Measurements from ENCODE around the gene PEX19.
"Not testable (repeated sequence)": the region's sequence is repeated elsewhere in the genome, so short reads cannot be mapped to it uniquely, and the experiment has no call there.

PEX19 gene, protein sequence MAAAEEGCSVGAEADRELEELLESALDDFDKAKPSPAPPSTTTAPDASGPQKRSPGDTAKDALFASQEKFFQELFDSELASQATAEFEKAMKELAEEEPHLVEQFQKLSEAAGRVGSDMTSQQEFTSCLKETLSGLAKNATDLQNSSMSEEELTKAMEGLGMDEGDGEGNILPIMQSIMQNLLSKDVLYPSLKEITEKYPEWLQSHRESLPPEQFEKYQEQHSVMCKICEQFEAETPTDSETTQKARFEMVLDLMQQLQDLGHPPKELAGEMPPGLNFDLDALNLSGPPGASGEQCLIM

DNA sequence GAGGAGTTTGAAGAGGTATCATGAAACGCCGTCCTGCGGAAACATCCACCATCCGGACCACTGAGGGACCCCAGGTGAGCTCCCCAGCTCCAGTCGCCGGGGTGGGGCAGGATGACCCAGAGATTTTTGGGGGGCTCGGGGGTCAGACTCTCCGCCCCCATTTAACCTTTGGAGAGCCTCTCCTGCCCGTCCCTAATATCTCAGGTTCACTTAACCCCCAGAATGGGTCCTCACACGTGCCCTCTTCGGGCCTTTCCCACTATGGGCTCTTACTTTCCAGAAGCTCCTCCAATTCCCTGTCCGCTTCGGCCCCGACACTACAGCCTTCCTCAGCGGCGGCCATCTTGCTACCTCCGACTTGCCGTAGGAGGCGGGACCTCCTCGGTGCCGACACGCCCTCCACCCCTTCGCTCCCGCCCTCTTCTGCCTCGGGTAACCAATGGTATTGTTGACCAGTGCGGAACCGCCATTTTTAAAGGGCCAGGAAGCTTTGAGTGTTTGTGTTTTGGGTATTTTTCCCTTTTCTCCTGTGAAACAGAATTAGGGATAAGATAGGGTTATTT, at the start of gene PEX19:
Gene PEX19, minus strand, starts transcription at position 352 of the 563 bp plus-strand sequence. Its CDS starts 9 bp downstream, at position 343.
- in situ Hi-C loops (cut with HindIII; ENCODE audit: low pct_ligation_motif_present, low pct_unique_long_range_greater_than_20kb, low sequenced_read_pairs), result no loop called here
- DNase-seq, result peak; percentile 93

GRCh38 chr1:160332516-160332915, 47.6 kb upstream of the PEX19 start:
- DNase-seq, result no peak

GRCh38 chr1:160330119-160330518, 45.2 kb upstream of the PEX19 start:
- DNase-seq, result no peak

More at GRCh38 chr1:160332516-160332915, 47.6 kb upstream of the PEX19 start:
- in situ Hi-C loops (cut with HindIII; ENCODE audit: low pct_ligation_motif_present, low pct_unique_long_range_greater_than_20kb, low sequenced_read_pairs), result no loop called here

DNA sequence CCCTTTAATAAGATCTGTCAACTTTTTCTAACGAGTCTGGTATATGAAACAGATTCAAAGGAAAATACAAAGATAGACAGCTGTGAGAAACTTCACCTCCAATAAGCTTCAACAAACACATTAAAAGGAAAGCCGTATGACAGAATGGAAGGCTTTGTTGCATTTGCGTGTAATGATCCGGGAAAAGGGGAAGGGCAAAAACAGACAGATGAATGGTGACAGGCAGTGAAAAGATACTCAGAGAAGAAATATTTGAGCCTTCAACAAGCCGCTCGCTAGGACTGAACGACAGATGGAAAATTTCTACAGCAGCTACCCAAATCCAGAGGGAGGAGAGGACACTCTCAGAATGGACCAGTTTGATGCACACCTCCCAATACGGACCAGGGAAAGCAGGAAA, 43.3 kb upstream of the PEX19 start:
- in situ Hi-C loops (cut with HindIII; ENCODE audit: low pct_ligation_motif_present, low pct_unique_long_range_greater_than_20kb, low sequenced_read_pairs), result no loop called here
- DNase-seq, result no peak

More at GRCh38 chr1:160330119-160330518, 45.2 kb upstream of the PEX19 start:
- in situ Hi-C loops (cut with HindIII; ENCODE audit: low pct_ligation_motif_present, low pct_unique_long_range_greater_than_20kb, low sequenced_read_pairs), result no loop called here

DNA sequence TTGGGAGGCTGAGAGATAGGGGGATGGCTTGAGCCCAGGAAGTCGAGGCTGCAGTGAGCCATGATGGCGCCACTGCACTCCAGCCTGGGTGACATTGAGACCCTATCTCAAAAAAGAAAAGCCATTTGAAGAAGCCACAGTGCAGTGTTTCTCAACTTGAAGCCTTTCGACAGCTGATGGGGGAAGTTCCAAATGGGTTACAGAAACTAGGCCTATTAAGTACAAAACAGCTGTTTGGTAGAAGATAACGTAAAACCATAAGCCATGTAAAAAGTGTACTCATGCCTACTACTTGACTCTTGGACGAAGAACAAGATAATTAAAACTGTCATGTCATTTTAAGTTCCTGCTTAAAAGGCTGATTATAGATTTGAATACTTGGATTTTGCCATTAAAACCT, 41.5 kb upstream of the PEX19 start:
- in situ Hi-C loops (cut with HindIII; ENCODE audit: low pct_ligation_motif_present, low pct_unique_long_range_greater_than_20kb, low sequenced_read_pairs), result no loop called here

DNA sequence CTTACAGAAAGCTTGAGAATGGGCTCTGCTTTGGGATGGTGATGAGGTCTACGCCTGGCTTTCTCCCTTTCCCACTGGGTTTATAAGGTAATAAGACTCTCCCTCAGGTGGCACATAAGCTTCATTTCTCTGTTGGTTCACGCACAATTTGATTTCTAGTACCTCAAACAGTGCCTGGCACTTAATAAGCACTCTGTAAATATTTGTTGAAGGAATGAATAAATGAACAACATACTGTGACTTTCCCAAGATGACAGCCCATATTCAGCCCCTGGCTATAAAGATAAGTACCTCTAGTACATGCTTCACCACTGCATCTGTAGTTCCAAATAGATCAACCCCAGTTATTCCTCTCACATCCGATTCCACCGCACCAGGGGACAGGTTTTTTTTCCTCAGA, 40.3 kb upstream of the PEX19 start:
- in situ Hi-C loops (cut with HindIII; ENCODE audit: low pct_ligation_motif_present, low pct_unique_long_range_greater_than_20kb, low sequenced_read_pairs), result no loop called here
- no peak for DNase-seq

More for the DNA sequence above, 41.5 kb upstream of the PEX19 start:
- no peak for DNase-seq

DNA sequence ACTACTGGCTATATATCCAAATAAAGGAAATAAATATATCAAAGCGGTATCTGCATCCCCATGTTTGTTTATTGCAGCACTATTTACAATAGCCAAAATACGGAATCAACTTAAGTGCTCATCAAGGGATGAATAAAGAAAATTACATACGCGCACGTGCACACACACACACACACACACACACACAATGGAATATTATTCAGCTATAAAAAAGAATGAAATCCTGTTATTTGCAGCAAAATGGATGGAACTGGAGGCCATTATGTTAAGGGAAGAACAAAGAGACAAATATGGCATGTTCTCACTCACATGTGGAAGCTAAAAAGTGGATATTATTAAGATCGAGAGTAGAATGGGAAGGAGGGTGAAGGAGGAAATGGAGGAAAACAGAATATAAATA, 37.9 kb upstream of the PEX19 start:
- no peak for DNase-seq
- in situ Hi-C loops (cut with HindIII; ENCODE audit: low pct_ligation_motif_present, low pct_unique_long_range_greater_than_20kb, low sequenced_read_pairs), result no loop called here

- in situ Hi-C loops (cut with HindIII; ENCODE audit: low pct_ligation_motif_present, low pct_unique_long_range_greater_than_20kb, low sequenced_read_pairs), result no loop called here
- no peak for DNase-seq
Measured at GRCh38 chr1:160315359-160315758, 30.4 kb upstream of the PEX19 start.

GRCh38 chr1:160309571-160309970, 24.6 kb upstream of the PEX19 start:
- in situ Hi-C loops (cut with HindIII; ENCODE audit: low pct_ligation_motif_present, low pct_unique_long_range_greater_than_20kb, low sequenced_read_pairs), result no loop called here
- DNase-seq, result no peak

GRCh38 chr1:160309185-160309557, 24.2 kb upstream of the PEX19 start:
- in situ Hi-C loops (cut with HindIII; ENCODE audit: low pct_ligation_motif_present, low pct_unique_long_range_greater_than_20kb, low sequenced_read_pairs), result no loop called here
- no peak for DNase-seq

GRCh38 chr1:160308451-160309184, 23.7 kb upstream of the PEX19 start:
- in situ Hi-C loops (cut with HindIII; ENCODE audit: low pct_ligation_motif_present, low pct_unique_long_range_greater_than_20kb, low sequenced_read_pairs), result no loop called here
- no peak for DNase-seq

GRCh38 chr1:160307118-160307791, 22.3 kb upstream of the PEX19 start:
- no peak for DNase-seq
- in situ Hi-C loops (cut with HindIII; ENCODE audit: low pct_ligation_motif_present, low pct_unique_long_range_greater_than_20kb, low sequenced_read_pairs), result no loop called here

GRCh38 chr1:160300173-160300572, 15.2 kb upstream of the PEX19 start:
- in situ Hi-C loops (cut with HindIII; ENCODE audit: low pct_ligation_motif_present, low pct_unique_long_range_greater_than_20kb, low sequenced_read_pairs), result no loop called here
- DNase-seq, result no peak

DNA sequence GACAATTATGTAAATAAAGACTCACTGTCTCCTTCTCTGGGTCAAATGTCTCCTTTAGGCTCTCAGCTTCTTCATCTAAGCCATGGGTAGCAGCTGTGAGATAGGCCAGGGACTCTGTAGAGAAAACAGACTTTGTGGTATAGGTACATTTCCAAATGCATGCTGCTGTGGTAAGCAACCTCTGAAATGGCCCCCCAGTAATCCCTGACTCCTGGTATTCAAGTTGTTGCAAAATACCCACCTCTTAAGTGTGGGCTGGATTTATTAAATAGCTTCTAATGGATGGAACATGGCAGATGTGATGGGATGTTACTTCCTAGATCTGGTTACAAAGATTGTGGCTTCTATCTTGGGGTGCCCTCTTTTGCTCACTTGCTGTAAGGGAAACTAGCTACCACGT, 11.1 kb upstream of the PEX19 start:
- in situ Hi-C loops (cut with HindIII; ENCODE audit: low pct_ligation_motif_present, low pct_unique_long_range_greater_than_20kb, low sequenced_read_pairs), result no loop called here
- DNase-seq, result no peak

DNA sequence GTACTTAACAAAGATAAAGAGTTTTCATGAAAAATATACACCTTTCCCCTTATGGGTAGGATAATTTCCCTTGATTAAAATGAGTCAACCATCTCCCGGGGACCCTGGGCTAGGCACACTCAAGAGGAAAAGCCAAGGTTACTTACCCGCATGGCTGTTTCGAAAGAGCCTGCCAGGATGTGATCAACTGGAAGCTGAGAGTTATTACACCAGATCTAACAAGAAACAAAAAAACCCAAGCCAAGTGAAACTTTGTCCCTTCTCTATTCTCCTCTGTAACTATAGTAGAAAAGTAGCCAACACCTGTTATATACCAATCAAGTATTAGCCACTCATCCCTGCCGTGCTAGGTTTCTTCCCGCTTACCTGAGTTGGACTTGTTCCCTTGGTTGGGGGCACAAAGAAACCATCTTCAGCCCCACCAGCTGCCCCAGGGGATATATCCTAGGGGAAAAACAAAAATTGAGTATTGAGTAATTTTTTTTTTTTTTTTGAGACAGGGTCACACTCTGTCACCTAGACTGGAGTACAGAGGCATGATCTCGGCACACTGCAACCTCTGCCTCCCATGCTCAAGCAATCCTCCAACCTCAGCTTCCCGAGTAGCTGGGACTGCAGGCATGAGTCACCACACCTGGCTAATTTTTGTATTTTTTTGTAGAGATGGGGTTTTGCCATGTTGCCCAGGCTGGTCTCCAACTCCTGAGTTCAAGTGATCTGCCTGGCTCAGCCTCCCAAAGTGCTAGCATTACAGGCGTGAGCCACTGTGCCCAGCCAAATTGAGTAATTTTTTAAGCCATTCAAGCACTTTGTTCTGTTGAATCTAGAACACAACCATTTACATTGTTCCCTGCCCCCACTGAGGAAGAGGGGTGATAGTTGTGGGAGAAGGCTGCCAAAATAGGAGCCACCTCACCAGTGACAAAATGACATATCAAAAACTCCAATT, 8.4 kb upstream of the PEX19 start:
- no peak for DNase-seq
- in situ Hi-C loops (cut with HindIII; ENCODE audit: low pct_ligation_motif_present, low pct_unique_long_range_greater_than_20kb, low sequenced_read_pairs), result no loop called here

GRCh38 chr1:160291248-160292220, 6.6 kb upstream of the PEX19 start:
- peak; percentile 63 for DNase-seq
- in situ Hi-C loops (cut with HindIII; ENCODE audit: low pct_ligation_motif_present, low pct_unique_long_range_greater_than_20kb, low sequenced_read_pairs), result no loop called here

DNA sequence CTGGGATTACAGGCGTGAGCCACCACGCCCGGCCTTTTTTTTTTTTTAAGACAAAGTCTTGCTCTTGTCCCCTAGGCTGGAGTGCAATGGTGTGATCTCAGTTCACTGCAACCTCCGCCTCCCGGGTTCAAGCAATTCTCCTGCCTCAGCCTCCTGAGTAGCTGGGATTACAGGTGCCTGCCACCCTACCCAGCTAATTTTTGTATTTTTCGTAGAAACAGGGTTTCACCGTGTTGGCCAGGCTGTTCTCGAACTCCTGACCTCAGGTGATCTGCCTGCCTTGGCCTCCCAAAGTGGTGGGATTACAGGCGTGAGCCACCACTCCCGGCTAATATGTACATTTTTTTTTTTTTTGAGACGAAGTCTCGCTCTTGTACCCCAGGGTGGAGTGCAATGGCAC, 2.8 kb upstream of the PEX19 start:
- DNase-seq; in situ Hi-C loops (cut with HindIII; ENCODE audit: low pct_ligation_motif_present, low pct_unique_long_range_greater_than_20kb, low sequenced_read_pairs): not testable (repeated sequence)

Data from ACHN (cell line).